B cell (primary cell): ENCODE measurements around the gene TGFB1. TPM values are rescaled to one million over a fixed set of nuclear protein-coding genes. Genes with fewer than 3 reads are reported as not detected.

Source experiments
- ATAC-seq: fragments of 200-7000 bp; cut with Tn5 transposase; one replicate; pipeline ENCODE4 v1.10.0; 2021; ENCODE audit warnings: low read depth, mild to moderate bottlenecking, moderate number of reproducible peaks, moderate library complexity
- CTCF ChIA-PET: fragments of 350-600 bp; sonication (Branson Sonifier 250); formaldehyde crosslinking; loops from one replicate; lab custom pipeline; 2021; ENCODE audit warnings: antibody characterized with exemption, inconsistent platforms; lab: Charles Lee
- POLR2A ChIA-PET: fragments of 350-600 bp; sonication (Branson Sonifier 250); formaldehyde crosslinking; loops from one replicate; lab custom pipeline; 2021; ENCODE audit warnings: antibody characterized with exemption; lab: Charles Lee
- DNase-seq: peaks from one replicate; pipeline ENCODE4 v3.0.0; 2013
- H2AFZ ChIP-seq: 2 replicates; pipeline ENCODE4 v1.6.1; 2012; ENCODE audit warnings: mild to moderate bottlenecking, low read depth, low read length; ENCODE audit not compliant: insufficient read depth, poor library complexity, severe bottlenecking
- H3K27ac ChIP-seq, 2 donors: 1 replicate in 1 of 2; 2 replicates in 1 of 2; pipeline ENCODE4 v1.5.1; 2012 to 2013; ENCODE audit warnings: low read length in 2 of 2, mild to moderate bottlenecking in 2 of 2, moderate library complexity in 1 of 2
- H3K27me3 ChIP-seq, 4 experiments: fragments of 200-600 bp in 1 of 4; sonication (generic) in 1 of 4; replicated peaks in 1 of 4; 1 replicate in 2 of 4; 2 replicates in 2 of 4; pipeline versions ENCODE4 v1.6.1 to v1.7.0; 2013 to 2016; ENCODE audit warnings: low read length in 3 of 4, mild to moderate bottlenecking in 2 of 4, mixed read lengths in 1 of 4, moderate library complexity in 1 of 4; ENCODE audit not compliant: insufficient read depth in 4 of 4, control insufficient read depth in 3 of 4; ENCODE audit errors: control extremely low read depth in 1 of 4
- H3K36me3 ChIP-seq, 2 experiments: replicated peaks in 1 of 2; 1 replicate in 1 of 2; 2 replicates in 1 of 2; pipeline versions ENCODE4 v1.6.1 to v1.7.1; 2013; ENCODE audit warnings: low read length in 1 of 2; ENCODE audit not compliant: insufficient read depth in 2 of 2, control insufficient read depth in 1 of 2; ENCODE audit errors: control extremely low read depth in 1 of 2, extremely low read depth in 1 of 2
- H3K4me1 ChIP-seq, 2 donors: fragments of 200-600 bp in 1 of 2; sonication (generic) in 1 of 2; 1 replicate in 1 of 2; 2 replicates in 1 of 2; pipeline versions ENCODE4 v1.5.1 to v1.6.1; 2013 to 2017; ENCODE audit warnings: low read length in 2 of 2; ENCODE audit not compliant: control insufficient read depth in 2 of 2, insufficient read depth in 2 of 2
- H3K4me2 ChIP-seq: replicated peaks from 2 replicates; pipeline ENCODE3; 2012; ENCODE audit warnings: mild to moderate bottlenecking, low read depth, low read length; ENCODE audit not compliant: poor library complexity, severe bottlenecking
- H3K4me3 ChIP-seq, 5 experiments: fragments of 200-600 bp in 1 of 5; sonication (generic) in 1 of 5; 1 replicate in 3 of 5; 2 replicates in 2 of 5; pipeline versions ENCODE4 v1.5.1 to v1.7.0; 2011 to 2016; ENCODE audit warnings: low read length in 4 of 5, mild to moderate bottlenecking in 4 of 5, low read depth in 2 of 5, control low read depth in 1 of 5, moderate library complexity in 1 of 5; ENCODE audit not compliant: insufficient read depth in 1 of 5; ENCODE audit errors: control extremely low read depth in 1 of 5, extremely low read depth in 1 of 5
- H3K79me2 ChIP-seq: fragments of 200-600 bp; sonication (generic); one replicate; pipeline ENCODE4 v1.6.0; 2016; ENCODE audit warnings: low read length; ENCODE audit not compliant: control insufficient read depth, insufficient read depth
- H3K9ac ChIP-seq: fragments of 200-600 bp; sonication (generic); 2 replicates; pipeline ENCODE4 v1.6.1; 2017; ENCODE audit warnings: mild to moderate bottlenecking, low read length, moderate library complexity
- H3K9me3 ChIP-seq, 3 donors: one replicate each; pipeline versions ENCODE4 v1.6.1 to v1.7.1; 2013; ENCODE audit warnings: low read length in 2 of 3; ENCODE audit not compliant: control insufficient read depth in 2 of 3, insufficient read depth in 1 of 3; ENCODE audit errors: control extremely low read depth in 1 of 3
- H4K20me1 ChIP-seq: 2 replicates; pipeline ENCODE4 v1.6.0; 2012; ENCODE audit warnings: mild to moderate bottlenecking, low read length; ENCODE audit not compliant: insufficient read depth, control insufficient read depth, poor library complexity, severe bottlenecking
- H3K27ac Mint-ChIP-seq: one replicate; pipeline ENCODE4 v1.8.0; 2021; ENCODE audit warnings: mixed read lengths
- H3K27me3 Mint-ChIP-seq: one replicate; pipeline ENCODE4 v1.8.0; 2021; ENCODE audit warnings: mixed read lengths
- H3K4me1 Mint-ChIP-seq: one replicate; pipeline ENCODE4 v1.8.0; 2021; ENCODE audit warnings: mixed read lengths
- H3K4me3 Mint-ChIP-seq: one replicate; pipeline ENCODE4 v1.8.0; 2021; ENCODE audit warnings: mixed read lengths
- H3K9me3 Mint-ChIP-seq: one replicate; pipeline ENCODE4 v1.8.0; 2022; ENCODE audit warnings: mixed read lengths; ENCODE audit not compliant: insufficient read depth
- CTCF ChIP-seq: fragments of 200-600 bp; IDR thresholded peaks from one replicate; pipeline ENCODE4 v1.8.0; 2022; ENCODE audit warnings: antibody characterized with exemption, mild to moderate bottlenecking
- EZH2 ChIP-seq: IDR thresholded peaks from 2 replicates; pipeline ENCODE4 v1.6.1; 2012; ENCODE audit warnings: borderline replicate concordance, low read depth, mild to moderate bottlenecking, moderate library complexity, low read length; ENCODE audit not compliant: insufficient read depth, poor library complexity, severe bottlenecking
- WGBS: methylation state at CpG from one replicate; pipeline ENCODE4 v1.1.5; 2013; ENCODE audit warnings: missing lambda C conversion rate; ENCODE audit not compliant: insufficient coverage; 5-methylcytosine and 5-hydroxymethylcytosine counted together
- intact Hi-C: fragments of 100-400 bp; cut with micrococcal nuclease; formaldehyde crosslinking; loops from one replicate; pipeline ENCODE4 v1.10.0; 2022
- polyA plus RNA-seq: library from polyadenylated mRNA; depleted of rRNA; stranded (reverse); fragments of >200 nt; gene quantifications from 2 replicates; pipeline ENCODE4 v1.2.3, GENCODE V29; 2012
- total RNA-seq, 2 donors: library from RNA; stranded (reverse); fragments of 120-200 nt in 1 of 2; gene quantifications; 1 replicate in 1 of 2; 2 replicates in 1 of 2; pipeline versions ENCODE4 v1.2.3 to v1.2.4, GENCODE V29; 2013 to 2022

The TGFB1 gene
- total and polyA plus RNA-seq, 2 donors (not counting 1 experiment from before 2014, with no cell fraction given) = 109 to 120 TPM

DNA sequence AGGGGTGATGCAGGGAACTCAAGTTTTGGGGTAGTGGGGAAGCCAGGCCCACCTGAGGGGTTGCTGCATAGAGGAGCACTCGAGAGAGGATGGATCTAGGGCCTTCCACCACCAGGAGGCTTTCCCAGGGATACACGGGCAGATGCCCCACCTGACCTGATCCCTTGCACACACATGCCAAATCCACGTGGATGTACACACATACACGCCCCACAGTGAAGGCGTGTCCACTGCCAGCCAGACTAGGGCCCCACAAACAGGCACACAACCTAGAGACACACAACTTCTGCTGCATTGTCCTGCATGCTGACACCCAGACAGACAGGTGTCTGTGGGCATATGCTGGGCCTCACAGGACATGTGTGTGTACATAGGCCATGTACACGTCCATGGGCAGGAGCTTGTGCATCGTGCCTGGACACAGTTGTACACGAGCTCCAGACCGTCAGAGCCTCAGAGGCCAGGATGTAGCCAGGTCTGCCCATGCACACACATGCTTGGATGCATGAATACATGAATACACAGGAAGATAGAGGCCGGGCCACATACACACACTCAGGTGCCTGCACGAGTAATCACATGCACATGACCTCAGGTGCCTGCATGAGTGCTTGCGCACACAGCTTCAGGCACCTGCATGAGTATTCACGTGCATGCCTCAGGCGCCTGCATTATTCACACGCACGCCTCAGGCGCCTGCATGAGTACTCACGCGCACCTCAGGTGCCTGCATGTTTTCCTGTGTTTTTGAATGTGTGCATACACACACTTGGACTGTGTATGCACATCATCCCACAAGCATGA is 34.8 kb downstream of the TGFB1 start:
- Histone ChIP-seq H3K4me2 (no peak overlapping the region), H3K9ac (no peak overlapping the region), H3K4me1 (peaks cover 0 to 24% of the 10 kb centered on the region in 2 donors), H3K9me3 (no peaks in the 10 kb centered on the region), H4K20me1 (peaks cover 39% of the 10 kb centered on the region), H3K79me2 (peaks cover 37% of the 10 kb centered on the region), H3K27me3 (no peaks in the 10 kb centered on the region), H3K27ac (no peak overlapping the region), H3K4me3 (no peak overlapping the region), H2AFZ (no peak overlapping the region), H3K36me3 (peaks cover 0 to 85% of the 10 kb centered on the region in 2 experiments)
- DNase-seq (no peak), ATAC-seq (no peak)
- 92% methylated on average over 19 of the region's 19 CpGs for WGBS
- Mint-ChIP-seq H3K27ac (peak overlapping the region; percentile 32), H3K4me1 (peaks cover 31% of the 10 kb centered on the region), H3K4me3 (no peak overlapping the region), H3K27me3 (no peaks in the 10 kb centered on the region), H3K9me3 (no peaks in the 10 kb centered on the region)
- no peak for TF ChIP-seq CTCF
- TF ChIP-seq EZH2 = no peak
- ChIA-PET POLR2A (interaction anchor here (0.8 kb wide), 1 partner anchor 19 kb away, joined by 3 read pairs; no protein-coding TSS in a partner anchor), CTCF (no interaction called here)
- intact Hi-C loops = no loop called here

DNA sequence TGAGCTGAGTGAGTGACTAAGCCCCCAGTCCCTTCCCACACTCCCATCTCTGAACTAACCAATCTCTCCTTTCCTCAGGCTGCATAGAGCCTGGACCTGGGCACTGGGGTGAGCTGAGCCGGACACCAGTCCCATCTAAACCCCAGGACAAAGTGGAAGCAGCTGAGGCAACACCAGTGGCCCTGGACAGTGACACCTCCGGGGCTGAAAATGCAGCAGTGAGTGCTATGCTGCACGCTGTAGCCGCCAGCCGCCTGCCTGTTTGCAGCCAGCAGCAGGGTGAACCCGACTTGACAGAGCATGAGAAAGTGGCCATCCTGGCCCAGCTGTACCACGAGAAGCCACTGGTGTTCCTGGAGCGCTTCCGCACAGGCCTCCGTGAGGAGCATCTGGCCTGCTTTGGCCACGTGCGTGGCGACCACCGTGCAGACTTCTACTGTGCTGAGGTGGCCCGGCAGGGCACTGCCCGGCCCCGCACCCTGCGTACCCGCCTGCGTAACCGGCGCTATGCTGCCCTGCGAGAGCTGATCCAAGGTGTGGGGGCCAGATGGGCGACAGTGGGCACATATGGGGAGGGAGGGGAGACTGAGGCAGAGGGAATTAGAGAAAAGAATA is 37.3 kb downstream of the TGFB1 start:
- Histone ChIP-seq H3K4me3 (no peak overlapping the region), H3K4me2 (no peak overlapping the region), H2AFZ (no peak overlapping the region), H4K20me1 (peaks cover 51% of the 10 kb centered on the region), H3K27ac (no peak overlapping the region), H3K4me1 (peaks cover 7 to 13% of the 10 kb centered on the region in 2 donors), H3K9me3 (no peaks in the 10 kb centered on the region), H3K36me3 (peaks cover 4 to 78% of the 10 kb centered on the region in 2 experiments), H3K27me3 (no peaks in the 10 kb centered on the region), H3K9ac (no peak overlapping the region), H3K79me2 (peaks cover 62% of the 10 kb centered on the region)
- TF ChIP-seq EZH2 = no peak
- TF ChIP-seq CTCF = no peak
- DNase-seq (no peak), ATAC-seq (no peak)
- POLR2A ChIA-PET = interaction anchor here (0.6 kb wide), 1 partner anchor 112 kb away, joined by 9 read pairs; no protein-coding TSS in a partner anchor
- Mint-ChIP-seq H3K9me3 (no peaks in the 10 kb centered on the region), H3K27me3 (no peaks in the 10 kb centered on the region), H3K4me1 (peaks cover 31% of the 10 kb centered on the region), H3K27ac (peak overlapping the region; percentile 43), H3K4me3 (no peak overlapping the region)
- WGBS = 98% methylated on average over 24 of the region's 24 CpGs
- intact Hi-C loops = no loop called here
- CTCF ChIA-PET = no interaction called here
